IPS-15b (cell line): ENCODE data around the gene TAS2R10.
"Not testable (repeated sequence)": the region's sequence is repeated elsewhere in the genome, so short reads cannot be mapped to it uniquely, and the experiment has no call there.

Source experiments
- H3K27me3 ChIP-seq: one replicate; pipeline ENCODE4 v1.6.1; 2013; ENCODE audit warnings: low read length; ENCODE audit not compliant: control insufficient read depth, insufficient read depth
- H3K36me3 ChIP-seq: one replicate; pipeline ENCODE4 v1.6.1; 2013; ENCODE audit warnings: low read length; ENCODE audit not compliant: control insufficient read depth, insufficient read depth
- H3K4me1 ChIP-seq: one replicate; pipeline ENCODE4 v1.6.1; 2013; ENCODE audit warnings: mild to moderate bottlenecking, low read length; ENCODE audit not compliant: control insufficient read depth, insufficient read depth
- H3K4me3 ChIP-seq: one replicate; pipeline ENCODE4 v1.5.1; 2013; ENCODE audit warnings: low read depth, low read length
- H3K9ac ChIP-seq: one replicate; pipeline ENCODE4 v1.6.1; 2013; ENCODE audit warnings: low read depth, mild to moderate bottlenecking, low read length
- H3K9me3 ChIP-seq: one replicate; pipeline ENCODE4 v1.6.1; 2013; ENCODE audit warnings: mild to moderate bottlenecking, low read length; ENCODE audit not compliant: control insufficient read depth, insufficient read depth

Gene TAS2R10

GRCh38 chr12:10829994-10830393 lies 3.8 kb upstream of the TAS2R10 start:
- H3K4me3 ChIP-seq = no peak overlapping the region
- no peaks in the 10 kb centered on the region for H3K4me1 ChIP-seq

GRCh38 chr12:10824957-10825356 lies 1.2 kb downstream of the TAS2R10 start:
- no peaks in the 10 kb centered on the region for H3K27me3 ChIP-seq
- no peaks in the 10 kb centered on the region for H3K36me3 ChIP-seq
- no peak overlapping the region for H3K9ac ChIP-seq
- H3K4me3 ChIP-seq = no peak overlapping the region
- H3K4me1 ChIP-seq = no peaks in the 10 kb centered on the region
- H3K9me3 ChIP-seq = no peaks in the 10 kb centered on the region

More at GRCh38 chr12:10829994-10830393, 3.8 kb upstream of the TAS2R10 start:
- Histone ChIP-seq H3K36me3 (no peaks in the 10 kb centered on the region), H3K9ac (no peak overlapping the region), H3K27me3 (no peaks in the 10 kb centered on the region), H3K9me3 (no peaks in the 10 kb centered on the region)

- Histone ChIP-seq H3K27me3 (no peaks in the 10 kb centered on the region), H3K9me3 (no peaks in the 10 kb centered on the region)
These were observed 14.1 kb downstream of the TAS2R10 start for GRCh38 chr12:10811883-10812536.

GRCh38 chr12:10810068-10810467 lies 16.1 kb downstream of the TAS2R10 start, which contains the start of gene TAS2R9:
TSS of gene TAS2R9 (minus strand) at chr12:10810168. CDS start at chr12:10810075, 93 bp downstream.
- Histone ChIP-seq H3K4me3 (no peak within 1 kb of the TSS), H3K4me1 (peaks cover 6% of the 10 kb centered on the region), H3K27me3 (no peaks in the 10 kb centered on the region), H3K36me3 (no peaks in the 10 kb centered on the region), H3K9ac (no peak within 1 kb of the TSS), H3K9me3 (no peaks in the 10 kb centered on the region)

More at GRCh38 chr12:10811883-10812536, 14.1 kb downstream of the TAS2R10 start:
- peaks cover 6% of the 10 kb centered on the region for H3K4me1 ChIP-seq
- H3K36me3 ChIP-seq = no peaks in the 10 kb centered on the region
- H3K9ac ChIP-seq = no peak overlapping the region
- H3K4me3 ChIP-seq = no peak overlapping the region

GRCh38 chr12:10807186-10807585 lies 19.0 kb downstream of the TAS2R10 start, which contains the start of gene TAS2R8:
TSS of gene TAS2R8 (minus strand) at chr12:10807286. CDS start at chr12:10806980, 306 bp downstream.
- no peak within 1 kb of the TSS for H3K9ac ChIP-seq
- peaks cover 11% of the 10 kb centered on the region for H3K4me1 ChIP-seq
- no peaks in the 10 kb centered on the region for H3K27me3 ChIP-seq
- no peak within 1 kb of the TSS for H3K4me3 ChIP-seq
- H3K36me3 ChIP-seq = no peaks in the 10 kb centered on the region
- no peaks in the 10 kb centered on the region for H3K9me3 ChIP-seq

- H3K36me3 ChIP-seq = no peaks in the 10 kb centered on the region
- H3K27me3 ChIP-seq = no peaks in the 10 kb centered on the region
- H3K9ac ChIP-seq = no peak within 1 kb of the TSS
- no peak within 1 kb of the TSS for H3K4me3 ChIP-seq
- H3K4me1 ChIP-seq = peaks cover 12% of the 10 kb centered on the region
- H3K9me3 ChIP-seq = no peaks in the 10 kb centered on the region
These were observed 23.6 kb downstream of the TAS2R10 start, which contains the start of gene TAS2R7 for GRCh38 chr12:10802587-10802986. TSS of gene TAS2R7 (minus strand) at chr12:10802627. CDS start at chr12:10802570, 57 bp downstream.

GRCh38 chr12:10801741-10802140 lies 24.4 kb downstream of the TAS2R10 start:
- H3K36me3 ChIP-seq = no peaks in the 10 kb centered on the region
- H3K4me1 ChIP-seq = peaks cover 12% of the 10 kb centered on the region
- no peaks in the 10 kb centered on the region for H3K27me3 ChIP-seq
- no peak overlapping the region for H3K4me3 ChIP-seq
- H3K9ac ChIP-seq = no peak overlapping the region
- no peaks in the 10 kb centered on the region for H3K9me3 ChIP-seq

- Histone ChIP-seq H3K27me3 (no peaks in the 10 kb centered on the region), H3K9me3 (no peaks in the 10 kb centered on the region), H3K4me1 (no peaks in the 10 kb centered on the region), H3K4me3 (no peak overlapping the region), H3K36me3 (no peaks in the 10 kb centered on the region), H3K9ac (no peak overlapping the region)
These were observed 31.9 kb downstream of the TAS2R10 start for GRCh38 chr12:10794222-10794621.

GRCh38 chr12:10791769-10792168 lies 34.4 kb downstream of the TAS2R10 start:
- not testable (repeated sequence) for H3K36me3 ChIP-seq, H3K4me1 ChIP-seq, H3K4me3 ChIP-seq, H3K27me3 ChIP-seq, H3K9me3 ChIP-seq, H3K9ac ChIP-seq

GRCh38 chr12:10783252-10783651 lies 42.9 kb downstream of the TAS2R10 start:
- no peaks in the 10 kb centered on the region for H3K9me3 ChIP-seq
- no peak overlapping the region for H3K9ac ChIP-seq
- no peak overlapping the region for H3K4me3 ChIP-seq
- no peaks in the 10 kb centered on the region for H3K36me3 ChIP-seq
- no peaks in the 10 kb centered on the region for H3K4me1 ChIP-seq
- no peaks in the 10 kb centered on the region for H3K27me3 ChIP-seq

GRCh38 chr12:10779103-10779502 lies 47.1 kb downstream of the TAS2R10 start:
- H3K9me3 ChIP-seq = no peaks in the 10 kb centered on the region
- no peak overlapping the region for H3K4me3 ChIP-seq

More at GRCh38 chr12:10779103-10779502, 47.1 kb downstream of the TAS2R10 start:
- Histone ChIP-seq H3K27me3 (no peaks in the 10 kb centered on the region), H3K9ac (no peak overlapping the region), H3K4me1 (no peaks in the 10 kb centered on the region), H3K36me3 (no peaks in the 10 kb centered on the region)
